SK-N-SH (cell line): Measurements from ENCODE around the gene GAS6. TPM values are rescaled to one million over a fixed set of nuclear protein-coding genes. Genes with fewer than 3 reads are reported as not detected.

Experiments
- CTCF ChIA-PET: fragments of 300-600, 350-600 bp; formaldehyde crosslinking; extraction: SDS; loops from one replicate; lab custom pipeline; 2021; lab: Yijun Ruan, JAX
- POLR2A ChIA-PET: fragments of 350-600 bp; sonication (Branson Sonifier 250); formaldehyde crosslinking; extraction: SDS; loops from one replicate; lab custom pipeline; 2020; ENCODE audit warnings: antibody characterized with exemption, inconsistent platforms; lab: Yijun Ruan, JAX
- DNase-seq: peaks from one replicate; pipeline ENCODE4 v3.0.0; 2012
- H2AFZ ChIP-seq: fragments of 200-600 bp; sonication (generic); 2 replicates; pipeline ENCODE4 v1.8.1; 2016; ENCODE audit warnings: antibody characterized with exemption, mild to moderate bottlenecking, low read depth
- H3F3A ChIP-seq: fragments of 200-600 bp; sonication (generic); replicated peaks from 2 replicates; pipeline ENCODE3; 2016; ENCODE audit warnings: antibody characterized with exemption, mild to moderate bottlenecking; ENCODE audit not compliant: insufficient read depth
- H3K27ac ChIP-seq, 2 experiments: fragments of 200-500 bp in 1 of 2; fragments of 200-600 bp in 1 of 2; sonication (Bioruptor generic) in 1 of 2; sonication (generic), shearing (Covaris generic) in 1 of 2; 2 replicates each; pipeline versions ENCODE4 v1.5.1 to v1.6.1; 2014 to 2016; ENCODE audit warnings: low read depth in 2 of 2, inconsistent platforms in 1 of 2, low read length in 1 of 2, mild to moderate bottlenecking in 1 of 2, mixed read lengths in 1 of 2
- H3K27me3 ChIP-seq: fragments of 200-600 bp; sonication (generic), shearing (Covaris generic); 2 replicates; pipeline ENCODE4 v1.6.1; 2016; ENCODE audit warnings: mixed run types; ENCODE audit not compliant: insufficient read depth
- H3K36me3 ChIP-seq, 2 experiments: fragments of 200-500 bp in 1 of 2; fragments of 200-600 bp in 1 of 2; sonication (Bioruptor generic) in 1 of 2; sonication (generic) in 1 of 2; replicated peaks in 1 of 2; 2 replicates each; pipeline versions ENCODE3 to v1.5.1; 2014 to 2016; ENCODE audit warnings: low read length in 1 of 2, mild to moderate bottlenecking in 1 of 2; ENCODE audit not compliant: insufficient read depth in 2 of 2, control insufficient read depth in 1 of 2
- H3K4me1 ChIP-seq, 2 experiments: fragments of 200-500 bp in 1 of 2; fragments of 200-600 bp in 1 of 2; sonication (Bioruptor generic) in 1 of 2; sonication (generic), shearing (Covaris generic) in 1 of 2; 2 replicates each; pipeline versions ENCODE4 v1.5.1 to v1.6.1; 2014 to 2016; ENCODE audit warnings: low read depth in 1 of 2, low read length in 1 of 2, mixed run types in 1 of 2; ENCODE audit not compliant: insufficient read depth in 2 of 2, control insufficient read depth in 1 of 2
- H3K4me2 ChIP-seq: fragments of 200-600 bp; sonication (generic), shearing (Covaris generic); 2 replicates; pipeline ENCODE4 v1.6.1; 2017; ENCODE audit warnings: mixed run types
- H3K4me3 ChIP-seq, 2 experiments: fragments of 200-500 bp in 1 of 2; fragments of 200-600 bp in 1 of 2; sonication (Bioruptor generic) in 1 of 2; sonication (generic), shearing (Covaris generic) in 1 of 2; 2 replicates each; pipeline versions ENCODE4 v1.5.1 to v1.8.1; 2014 to 2016; ENCODE audit warnings: low read depth in 2 of 2, inconsistent platforms in 1 of 2, low read length in 1 of 2, mild to moderate bottlenecking in 1 of 2, mixed read lengths in 1 of 2, moderate library complexity in 1 of 2
- H3K79me2 ChIP-seq: fragments of 200-600 bp; sonication (generic); 2 replicates; pipeline ENCODE4 v1.8.1; 2017; ENCODE audit warnings: mild to moderate bottlenecking; ENCODE audit not compliant: insufficient read depth
- H3K9ac ChIP-seq: fragments of 200-600 bp; sonication (generic); 2 replicates; pipeline ENCODE4 v1.6.1; 2017; ENCODE audit warnings: mixed run types
- H3K9me2 ChIP-seq: fragments of 200-600 bp; sonication (generic); 2 replicates; pipeline ENCODE4 v1.6.1; 2017; ENCODE audit warnings: mixed run types
- H3K9me3 ChIP-seq: fragments of 200-600 bp; sonication (generic); 2 replicates; pipeline ENCODE4 v1.6.1; 2017; ENCODE audit warnings: mixed run types, mild to moderate bottlenecking, moderate library complexity
- H4K20me1 ChIP-seq: fragments of 200-600 bp; sonication (generic); 2 replicates; pipeline ENCODE4 v1.6.1; 2017; ENCODE audit warnings: mild to moderate bottlenecking, mixed run types; ENCODE audit not compliant: insufficient read depth
- EP300 ChIP-seq, 2 experiments: IDR thresholded peaks; 2 replicates each; pipeline versions ENCODE4 v1.4.0 to v1.6.1; 2012; ENCODE audit warnings: borderline replicate concordance in 1 of 2, low read depth in 1 of 2, low read length in 1 of 2
- FOSL2 ChIP-seq: IDR thresholded peaks from 2 replicates; pipeline ENCODE4 v1.4.0; 2012; ENCODE audit warnings: low read depth, mild to moderate bottlenecking, moderate library complexity, borderline replicate concordance
- FOXM1 ChIP-seq: IDR thresholded peaks from 2 replicates; pipeline ENCODE4 v1.4.0; 2012; ENCODE audit warnings: low read depth, mild to moderate bottlenecking
- GATA2 ChIP-seq: sonication (generic); formaldehyde crosslinking; IDR thresholded peaks from 2 replicates; pipeline ENCODE4 v1.5.0; 2020; ENCODE audit warnings: mild to moderate bottlenecking, missing genetic modification reagents
- JUND ChIP-seq: IDR thresholded peaks from 2 replicates; pipeline ENCODE4 v1.4.0; 2012
- MXI1 ChIP-seq: IDR thresholded peaks from 2 replicates; pipeline ENCODE4 v1.6.1; 2012; ENCODE audit warnings: mild to moderate bottlenecking, low read depth, low read length, improper control_type of control experiment
- NFIC ChIP-seq: IDR thresholded peaks from 2 replicates; pipeline ENCODE4 v1.4.0; 2012; ENCODE audit warnings: borderline replicate concordance
- POLR2AphosphoS5 ChIP-seq: IDR thresholded peaks from 2 replicates; pipeline ENCODE4 v1.6.1; 2012; ENCODE audit warnings: low read depth, low read length
- RAD21 ChIP-seq: IDR thresholded peaks from 2 replicates; pipeline ENCODE4 v1.6.1; 2012; ENCODE audit warnings: mild to moderate bottlenecking, low read length
- RXRA ChIP-seq: IDR thresholded peaks from 2 replicates; pipeline ENCODE4 v1.4.0; 2012; ENCODE audit warnings: low read depth, mild to moderate bottlenecking, borderline replicate concordance
- SIN3A ChIP-seq: IDR thresholded peaks from 2 replicates; pipeline ENCODE4 v1.6.1; 2012; ENCODE audit warnings: low read depth, mild to moderate bottlenecking, low read length, moderate library complexity, borderline replicate concordance
- SMC3 ChIP-seq: IDR thresholded peaks from 2 replicates; pipeline ENCODE4 v1.6.1; 2012; ENCODE audit warnings: low read depth, low read length, improper control_type of control experiment
- TCF12 ChIP-seq: IDR thresholded peaks from 2 replicates; pipeline ENCODE4 v1.4.0; 2012
- TEAD4 ChIP-seq: IDR thresholded peaks from 2 replicates; pipeline ENCODE4 v1.4.0; 2012; ENCODE audit warnings: mild to moderate bottlenecking, borderline replicate concordance; ENCODE audit not compliant: insufficient read depth
- WGBS: methylation state at CpG from one replicate; pipeline ENCODE4 v1.1.6; 2017; ENCODE audit warnings: low lambda C conversion rate; 5-methylcytosine and 5-hydroxymethylcytosine counted together
- polyA plus RNA-seq, 3 experiments: library from polyadenylated mRNA; depleted of rRNA; stranded (reverse); fragments of >200 nt; gene quantifications; 2 replicates each; pipeline ENCODE4 v1.2.3, GENCODE V29; 2012
- TF ChIP-seq, protein P1 (sequence below): IDR thresholded peaks from 2 replicates; pipeline ENCODE4; 2012

GAS6 gene
- polyA plus RNA-seq, 1 of the 3 experiments (the other 2 are of a cell fraction): 380 TPM

DNA sequence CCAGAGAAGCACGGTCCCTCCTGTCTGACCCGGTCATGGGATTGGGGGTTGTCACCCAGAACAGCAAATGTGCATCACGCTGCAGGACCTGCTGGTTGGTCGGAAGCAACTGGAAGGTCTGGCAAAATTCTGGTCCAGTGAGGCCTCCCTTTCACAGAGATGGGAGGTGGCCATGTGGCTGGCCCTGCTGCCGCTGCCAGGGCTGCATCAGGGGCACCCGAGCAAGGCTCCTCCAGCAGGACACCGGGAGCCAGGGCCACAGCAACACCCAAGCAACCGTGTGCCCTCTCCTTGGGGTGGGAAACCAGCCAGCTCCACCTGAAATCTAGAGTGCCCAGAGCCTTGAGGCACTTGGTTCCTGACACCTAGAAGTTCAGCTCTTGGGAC is 11.5 kb upstream of the GAS6 start (continued):
- TF ChIP-seq RXRA: no peak
- TF ChIP-seq, all 33 proteins: peak for 0

DNA sequence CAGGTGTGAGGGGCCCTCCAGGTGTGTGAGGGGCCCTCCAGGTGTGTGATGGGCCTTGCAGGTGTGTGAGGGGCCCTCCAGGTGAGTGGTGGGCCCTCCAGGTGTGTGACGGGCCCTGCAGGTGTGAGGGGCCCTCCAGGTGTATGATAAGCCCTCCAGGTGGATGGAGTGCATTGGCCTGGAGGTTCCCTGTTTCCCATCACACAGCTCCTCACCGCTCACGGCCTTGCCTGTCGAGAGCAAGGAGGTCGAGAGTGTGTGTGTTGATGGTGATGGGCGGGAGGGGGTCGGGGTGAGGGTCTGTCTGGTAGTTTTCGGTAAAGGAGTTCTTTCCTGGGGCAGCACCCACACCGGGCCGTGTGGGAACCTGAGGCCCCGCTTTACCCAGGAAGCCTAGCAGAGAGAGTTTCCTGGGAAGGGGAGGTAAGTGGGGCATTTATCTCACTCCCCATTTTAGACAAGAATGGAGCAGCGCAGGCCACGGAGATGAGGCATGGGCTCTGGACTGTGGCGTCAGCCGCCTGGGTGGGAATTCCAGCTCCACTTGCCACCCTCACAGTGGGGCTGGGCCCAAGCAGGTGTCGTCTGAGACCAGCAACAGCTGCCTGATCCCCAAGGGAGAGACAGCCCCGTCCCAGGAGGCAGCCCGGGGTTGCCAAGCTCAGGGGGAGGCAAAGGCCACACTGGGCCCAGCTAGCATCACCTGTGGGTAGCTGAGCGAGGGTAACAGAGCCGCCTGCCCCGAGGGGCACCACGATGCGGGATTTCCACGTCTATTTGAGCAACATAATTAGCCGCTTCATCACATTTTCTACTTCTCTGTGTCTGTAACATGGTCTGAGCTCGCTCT is 10.9 kb upstream of the GAS6 start:
- no peak overlapping the region for H3K27ac ChIP-seq
- H3K79me2 ChIP-seq: no peaks in the 10 kb centered on the region
- H3K9ac ChIP-seq: no peak overlapping the region
- peaks cover 4% of the 10 kb centered on the region for H3F3A ChIP-seq
- no peak for TF ChIP-seq NFIC
- TF ChIP-seq TCF12: no peak
- TF ChIP-seq FOSL2: no peak
- TF ChIP-seq JUND: no peak
- no peaks in the 10 kb centered on the region for H3K9me2 ChIP-seq
- H3K9me3 ChIP-seq: no peaks in the 10 kb centered on the region
- DNase-seq: no peak
- H3K4me3 ChIP-seq: no peak overlapping the region
- no peaks in the 10 kb centered on the region for H3K36me3 ChIP-seq
- ChIA-PET POLR2A (no interaction called here), CTCF (interaction anchor here (1.3 kb wide), 1 partner anchor 59 kb away, joined by 3 read pairs; no protein-coding TSS in a partner anchor)
- no peaks in the 10 kb centered on the region for H4K20me1 ChIP-seq
- peaks cover 0 to 2% of the 10 kb centered on the region in 2 experiments; a peak in 1 of 4 replicates for H3K4me1 ChIP-seq
- no peak overlapping the region for H3K4me2 ChIP-seq
- no peaks in the 10 kb centered on the region for H3K27me3 ChIP-seq
- WGBS: 82% methylated on average over 19 of the region's 26 CpGs
- no peak overlapping the region for H2AFZ ChIP-seq

DNA sequence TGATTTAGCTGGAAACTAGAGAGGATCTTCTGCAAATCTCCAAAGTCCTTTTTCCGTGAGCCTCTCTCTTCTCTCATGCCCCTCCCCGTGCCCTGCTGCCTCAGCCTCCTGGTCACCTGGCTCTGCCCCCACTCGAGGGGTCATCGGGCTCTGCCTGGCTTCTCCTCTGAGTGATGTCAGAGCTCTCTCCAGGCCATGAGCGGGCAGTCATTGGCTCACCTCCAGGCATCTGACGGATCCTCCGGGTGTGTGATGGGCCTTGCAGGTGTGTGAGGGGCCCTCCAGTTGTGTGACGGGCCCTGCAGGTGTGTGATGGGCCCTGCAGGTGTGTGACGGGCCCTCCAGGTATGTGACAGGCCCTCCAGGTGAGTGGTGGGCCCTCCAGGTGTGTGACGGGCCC is 10.3 kb upstream of the GAS6 start:
- Histone ChIP-seq H3K9me3 (no peaks in the 10 kb centered on the region), H4K20me1 (no peaks in the 10 kb centered on the region), H3K36me3 (no peaks in the 10 kb centered on the region), H3F3A (peaks cover 4% of the 10 kb centered on the region), H3K79me2 (no peaks in the 10 kb centered on the region), H3K4me3 (no peak overlapping the region), H2AFZ (no peak overlapping the region), H3K27me3 (no peaks in the 10 kb centered on the region), H3K9me2 (no peaks in the 10 kb centered on the region), H3K27ac (no peak overlapping the region), H3K4me2 (no peak overlapping the region), H3K9ac (no peak overlapping the region), H3K4me1 (no peaks in the 10 kb centered on the region; a peak in 1 of 4 replicates)
- WGBS: 72% methylated on average over 6 of the region's 10 CpGs
- CTCF ChIA-PET: interaction anchor here (1.3 kb wide), 1 partner anchor 60 kb away, joined by 3 read pairs; no protein-coding TSS in a partner anchor
- POLR2A ChIA-PET: no interaction called here
- TF ChIP-seq FOXM1 (no peak), FOSL2 (no peak), POLR2AphosphoS5 (no peak), SMC3 (no peak), RAD21 (no peak), EP300 (IDR thresholded peaks at IDR 0.05; ENCODE audit: borderline replicate concordance in 1 of 2, low read depth in 1 of 2, low read length in 1 of 2) (no peak), GATA2 (CRISPR knock-in tag) (no peak), SIN3A (no peak), TEAD4 (no peak), MXI1 (no peak)
- TF ChIP-seq, protein P1, sequence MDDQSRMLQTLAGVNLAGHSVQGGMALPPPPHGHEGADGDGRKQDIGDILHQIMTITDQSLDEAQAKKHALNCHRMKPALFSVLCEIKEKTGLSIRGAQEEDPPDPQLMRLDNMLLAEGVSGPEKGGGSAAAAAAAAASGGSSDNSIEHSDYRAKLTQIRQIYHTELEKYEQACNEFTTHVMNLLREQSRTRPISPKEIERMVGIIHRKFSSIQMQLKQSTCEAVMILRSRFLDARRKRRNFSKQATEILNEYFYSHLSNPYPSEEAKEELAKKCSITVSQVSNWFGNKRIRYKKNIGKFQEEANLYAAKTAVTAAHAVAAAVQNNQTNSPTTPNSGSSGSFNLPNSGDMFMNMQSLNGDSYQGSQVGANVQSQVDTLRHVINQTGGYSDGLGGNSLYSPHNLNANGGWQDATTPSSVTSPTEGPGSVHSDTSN: no peak
- no peak for DNase-seq
